ENCODE results near the gene GFOD2. TPM values are rescaled to one million over a fixed set of nuclear protein-coding genes. Genes with fewer than 3 reads are reported as not detected.

GFOD2 gene
- total and polyA plus RNA-seq, 9 donors: 8.3 to 15.9 (median 12.9) TPM

DNA sequence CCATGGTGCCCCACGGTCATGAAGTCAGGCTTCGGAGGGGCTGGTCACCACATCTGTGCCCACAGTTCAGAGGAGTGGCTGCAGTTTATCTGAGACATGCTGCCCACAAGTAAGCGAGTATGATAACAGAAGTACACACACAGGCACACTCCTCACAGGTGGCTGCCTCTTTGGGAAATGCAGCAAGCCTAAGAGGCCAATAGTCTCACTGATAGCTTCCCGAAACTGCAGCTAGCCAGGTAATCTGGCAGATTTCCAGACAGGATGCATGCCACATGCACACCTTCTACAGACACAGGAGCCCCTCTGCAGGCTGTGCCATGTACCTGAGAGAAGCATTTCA lies 12.6 kb upstream of the GFOD2 start:
- intact Hi-C loops (cut with DNase I): no loop called here
- 83 to 89% (median 85%) methylated on average over 4 of the region's 4 CpGs for WGBS, 3 donors
- no peaks in the 10 kb centered on the region for H3K4me1 ChIP-seq (ENCODE audit: insufficient read depth)
- H3K4me3 ChIP-seq: no peak overlapping the region
- no peaks in the 10 kb centered on the region for H3K9me3 ChIP-seq
- no peaks in the 10 kb centered on the region for H3K27me3 ChIP-seq
- DNase-seq: no peak
- H3K27ac ChIP-seq: no peak overlapping the region
- H3K36me3 ChIP-seq: no peaks in the 10 kb centered on the region
- TF ChIP-seq, protein P1, sequence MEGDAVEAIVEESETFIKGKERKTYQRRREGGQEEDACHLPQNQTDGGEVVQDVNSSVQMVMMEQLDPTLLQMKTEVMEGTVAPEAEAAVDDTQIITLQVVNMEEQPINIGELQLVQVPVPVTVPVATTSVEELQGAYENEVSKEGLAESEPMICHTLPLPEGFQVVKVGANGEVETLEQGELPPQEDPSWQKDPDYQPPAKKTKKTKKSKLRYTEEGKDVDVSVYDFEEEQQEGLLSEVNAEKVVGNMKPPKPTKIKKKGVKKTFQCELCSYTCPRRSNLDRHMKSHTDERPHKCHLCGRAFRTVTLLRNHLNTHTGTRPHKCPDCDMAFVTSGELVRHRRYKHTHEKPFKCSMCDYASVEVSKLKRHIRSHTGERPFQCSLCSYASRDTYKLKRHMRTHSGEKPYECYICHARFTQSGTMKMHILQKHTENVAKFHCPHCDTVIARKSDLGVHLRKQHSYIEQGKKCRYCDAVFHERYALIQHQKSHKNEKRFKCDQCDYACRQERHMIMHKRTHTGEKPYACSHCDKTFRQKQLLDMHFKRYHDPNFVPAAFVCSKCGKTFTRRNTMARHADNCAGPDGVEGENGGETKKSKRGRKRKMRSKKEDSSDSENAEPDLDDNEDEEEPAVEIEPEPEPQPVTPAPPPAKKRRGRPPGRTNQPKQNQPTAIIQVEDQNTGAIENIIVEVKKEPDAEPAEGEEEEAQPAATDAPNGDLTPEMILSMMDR (IDR thresholded peaks at IDR 0.05): no peak
- TF ChIP-seq POLR2A (IDR thresholded peaks at IDR 0.05) (no peak), EP300 (IDR thresholded peaks at IDR 0.05) (no peak)

DNA sequence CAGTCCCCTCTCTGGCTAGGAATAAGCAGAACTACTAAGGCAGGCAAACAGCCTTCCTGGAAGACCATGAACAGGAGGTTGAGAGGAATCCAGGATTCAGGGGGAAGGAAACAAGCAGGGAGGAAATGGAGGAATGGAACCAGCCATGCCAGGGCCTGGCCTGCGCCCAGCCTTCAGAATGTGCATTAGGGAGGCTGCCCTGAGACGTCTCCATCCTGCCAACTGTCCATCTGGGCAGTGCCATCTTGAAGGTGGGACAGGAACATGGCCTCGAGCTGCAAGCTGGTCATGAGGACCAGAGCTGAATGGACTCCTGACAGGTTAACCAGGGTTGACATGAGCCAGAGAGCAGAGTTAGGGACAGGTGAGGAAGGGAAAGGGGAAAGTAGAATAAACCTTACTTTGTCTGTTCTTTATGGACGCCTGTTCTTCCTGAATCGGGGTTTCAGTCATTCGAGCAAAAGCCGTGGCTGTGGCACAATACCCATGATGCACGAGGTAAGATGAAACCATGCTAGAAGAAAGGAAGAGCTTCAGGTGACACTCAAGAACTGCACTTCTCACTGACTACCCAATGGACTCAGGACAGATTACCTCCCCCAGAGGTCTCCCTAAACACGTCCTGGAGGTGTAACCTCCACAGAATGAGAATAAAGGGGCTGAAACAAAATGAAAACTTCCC lies 12.1 kb upstream of the GFOD2 start:
- Histone ChIP-seq H3K4me3 (no peak overlapping the region), H3K27ac (no peak overlapping the region), H3K36me3 (no peaks in the 10 kb centered on the region), H3K9me3 (no peaks in the 10 kb centered on the region), H3K27me3 (no peaks in the 10 kb centered on the region), H3K4me1 (ENCODE audit: insufficient read depth) (no peaks in the 10 kb centered on the region)
- intact Hi-C loops (cut with DNase I): no loop called here
- no peak for DNase-seq
- 91 to 92% (median 92%) methylated on average over 9 of the region's 9 CpGs for WGBS, 3 donors
- TF ChIP-seq, protein P1 (IDR thresholded peaks at IDR 0.05): no peak
- no peak for TF ChIP-seq POLR2A (IDR thresholded peaks at IDR 0.05)
- TF ChIP-seq EP300 (IDR thresholded peaks at IDR 0.05): no peak

DNA sequence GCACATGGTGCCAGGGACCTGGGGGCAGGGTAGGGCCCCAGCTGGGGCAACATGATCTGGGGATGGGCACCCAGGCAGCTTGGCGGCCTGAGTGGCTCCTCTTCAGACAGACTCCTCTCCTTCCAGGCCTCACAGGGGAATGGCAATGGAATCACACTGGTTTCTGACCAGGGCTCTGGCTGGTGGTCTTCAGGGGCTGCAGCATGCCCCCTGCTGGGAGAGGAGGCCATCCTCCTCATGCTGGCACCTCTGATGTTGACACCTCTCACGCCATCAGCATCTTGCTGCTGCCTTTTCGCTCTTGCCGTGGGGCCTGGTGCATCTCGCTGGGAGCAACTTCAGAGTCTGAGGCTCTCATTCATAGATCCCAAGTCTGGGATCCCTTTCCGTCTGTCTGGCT lies 11.2 kb upstream of the GFOD2 start:
- no peaks in the 10 kb centered on the region for H3K36me3 ChIP-seq

DNA sequence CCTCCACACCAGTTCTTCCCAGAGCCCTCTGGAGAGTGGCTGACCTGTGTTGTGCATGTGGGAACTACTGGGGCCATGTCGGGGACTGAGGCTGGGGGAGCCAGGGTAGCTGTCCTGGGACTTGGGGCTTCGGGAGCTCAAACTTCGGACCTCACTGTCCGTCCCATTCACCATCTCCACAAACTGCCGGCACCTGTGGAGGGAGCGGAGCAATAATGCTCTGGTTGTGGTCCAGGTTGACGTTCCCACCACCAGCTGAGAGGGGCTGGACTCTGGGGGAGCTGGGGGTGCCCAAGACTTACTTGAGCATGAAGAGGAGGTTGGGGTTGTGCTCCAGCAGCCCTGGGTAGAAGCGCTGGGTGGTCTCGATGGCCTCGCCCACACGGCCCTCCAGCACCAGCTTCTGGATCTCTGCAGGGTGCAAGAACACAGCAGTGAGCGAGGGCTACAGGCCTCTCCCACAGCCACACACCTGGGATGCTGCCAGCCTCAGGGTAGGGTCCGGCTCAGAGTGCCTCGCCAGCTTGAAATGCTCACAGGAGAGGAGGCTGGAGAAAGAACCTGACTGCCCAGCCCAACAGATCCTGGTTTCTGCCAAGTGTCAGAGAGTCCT lies 10.6 kb upstream of the GFOD2 start:
- 92 to 95% (median 93%) methylated on average over 14 of the region's 14 CpGs for WGBS, 3 donors
- Histone ChIP-seq H3K27me3 (no peaks in the 10 kb centered on the region), H3K4me1 (ENCODE audit: insufficient read depth) (no peaks in the 10 kb centered on the region), H3K27ac (no peak overlapping the region), H3K36me3 (no peaks in the 10 kb centered on the region), H3K4me3 (no peak overlapping the region), H3K9me3 (no peaks in the 10 kb centered on the region)
- intact Hi-C loops (cut with DNase I): no loop called here
- no peak for DNase-seq
- TF ChIP-seq, protein P1 (IDR thresholded peaks at IDR 0.05): no peak
- no peak for TF ChIP-seq EP300 (IDR thresholded peaks at IDR 0.05)
- TF ChIP-seq POLR2A (IDR thresholded peaks at IDR 0.05): no peak

More for the DNA sequence above, 11.2 kb upstream of the GFOD2 start:
- H3K27me3 ChIP-seq: no peaks in the 10 kb centered on the region
- no peaks in the 10 kb centered on the region for H3K4me1 ChIP-seq (ENCODE audit: insufficient read depth)
- intact Hi-C loops (cut with DNase I): no loop called here
- H3K4me3 ChIP-seq: no peak overlapping the region
- 80 to 91% (median 91%) methylated on average over 6 of the region's 6 CpGs for whole genome bisulfite sequencing, 3 donors
- no peaks in the 10 kb centered on the region for H3K9me3 ChIP-seq
- TF ChIP-seq, protein P1 (IDR thresholded peaks at IDR 0.05): no peak
- TF ChIP-seq POLR2A (IDR thresholded peaks at IDR 0.05) (no peak), EP300 (IDR thresholded peaks at IDR 0.05) (no peak)
- DNase-seq: no peak
- H3K27ac ChIP-seq: no peak overlapping the region
